HFF-Myc (cell line): ENCODE measurements around the gene LSR.

Experiments
- DNase-seq: peaks from one replicate; pipeline ENCODE4 v3.0.0-alpha.2; 2011; ENCODE audit warnings: low read depth; ENCODE audit errors: extremely low read depth
- H3K4me3 ChIP-seq: replicated peaks from 2 replicates; pipeline ENCODE4 v1.5.1; 2011; ENCODE audit warnings: low read depth, mild to moderate bottlenecking, control low read depth, low read length
- TF ChIP-seq, protein P1 (sequence below): IDR thresholded peaks from 2 replicates; pipeline ENCODE4 v1.5.1; 2012; ENCODE audit warnings: mild to moderate bottlenecking, low read depth, low read length, control low read depth; ENCODE audit errors: missing control alignments

Gene LSR

DNA sequence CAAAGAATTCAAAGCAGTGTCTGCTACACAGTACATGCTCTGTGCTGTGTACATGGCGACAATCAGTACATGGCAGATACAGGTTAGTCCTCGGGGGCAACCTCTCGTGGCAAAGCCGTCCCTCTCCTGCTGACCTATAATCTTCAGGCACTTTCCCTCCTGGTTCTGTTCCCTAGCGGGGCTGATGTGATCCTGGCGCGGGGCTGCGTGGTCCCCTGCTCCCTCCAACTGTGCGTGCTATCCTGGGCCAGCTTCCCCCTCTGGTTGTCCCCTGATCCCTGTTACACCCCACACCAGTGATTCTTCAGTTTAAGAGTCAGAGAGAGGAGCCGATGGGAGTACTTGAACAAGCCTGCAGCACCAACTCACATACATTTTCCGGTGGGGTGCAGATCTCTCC is 55.2 kb downstream of the LSR start:
- TF ChIP-seq, protein P1, sequence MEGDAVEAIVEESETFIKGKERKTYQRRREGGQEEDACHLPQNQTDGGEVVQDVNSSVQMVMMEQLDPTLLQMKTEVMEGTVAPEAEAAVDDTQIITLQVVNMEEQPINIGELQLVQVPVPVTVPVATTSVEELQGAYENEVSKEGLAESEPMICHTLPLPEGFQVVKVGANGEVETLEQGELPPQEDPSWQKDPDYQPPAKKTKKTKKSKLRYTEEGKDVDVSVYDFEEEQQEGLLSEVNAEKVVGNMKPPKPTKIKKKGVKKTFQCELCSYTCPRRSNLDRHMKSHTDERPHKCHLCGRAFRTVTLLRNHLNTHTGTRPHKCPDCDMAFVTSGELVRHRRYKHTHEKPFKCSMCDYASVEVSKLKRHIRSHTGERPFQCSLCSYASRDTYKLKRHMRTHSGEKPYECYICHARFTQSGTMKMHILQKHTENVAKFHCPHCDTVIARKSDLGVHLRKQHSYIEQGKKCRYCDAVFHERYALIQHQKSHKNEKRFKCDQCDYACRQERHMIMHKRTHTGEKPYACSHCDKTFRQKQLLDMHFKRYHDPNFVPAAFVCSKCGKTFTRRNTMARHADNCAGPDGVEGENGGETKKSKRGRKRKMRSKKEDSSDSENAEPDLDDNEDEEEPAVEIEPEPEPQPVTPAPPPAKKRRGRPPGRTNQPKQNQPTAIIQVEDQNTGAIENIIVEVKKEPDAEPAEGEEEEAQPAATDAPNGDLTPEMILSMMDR: no peak
- DNase-seq: no peak
- H3K4me3 ChIP-seq: no peak overlapping the region

DNA sequence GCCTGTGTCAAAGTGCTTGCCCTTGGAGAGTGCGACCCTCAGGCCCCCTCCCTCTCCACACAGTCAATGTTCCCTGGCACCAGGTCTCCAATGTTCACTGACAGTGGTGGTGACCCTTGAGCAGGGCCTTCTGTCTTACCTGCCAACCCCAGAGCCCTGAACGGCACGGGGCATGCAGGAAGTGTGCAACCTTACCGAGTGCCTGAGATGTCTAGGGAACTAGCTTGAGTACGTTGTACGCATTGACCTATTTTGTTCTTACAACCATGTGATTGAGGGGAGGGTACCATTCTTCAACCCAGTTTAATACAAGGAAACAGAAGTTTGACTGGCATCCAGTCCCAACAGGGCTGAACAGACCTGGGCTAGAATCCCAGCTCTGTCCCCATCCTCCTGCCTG is 56.4 kb downstream of the LSR start:
- DNase-seq: no peak
- H3K4me3 ChIP-seq: no peak overlapping the region
- TF ChIP-seq, protein P1: no peak

DNA sequence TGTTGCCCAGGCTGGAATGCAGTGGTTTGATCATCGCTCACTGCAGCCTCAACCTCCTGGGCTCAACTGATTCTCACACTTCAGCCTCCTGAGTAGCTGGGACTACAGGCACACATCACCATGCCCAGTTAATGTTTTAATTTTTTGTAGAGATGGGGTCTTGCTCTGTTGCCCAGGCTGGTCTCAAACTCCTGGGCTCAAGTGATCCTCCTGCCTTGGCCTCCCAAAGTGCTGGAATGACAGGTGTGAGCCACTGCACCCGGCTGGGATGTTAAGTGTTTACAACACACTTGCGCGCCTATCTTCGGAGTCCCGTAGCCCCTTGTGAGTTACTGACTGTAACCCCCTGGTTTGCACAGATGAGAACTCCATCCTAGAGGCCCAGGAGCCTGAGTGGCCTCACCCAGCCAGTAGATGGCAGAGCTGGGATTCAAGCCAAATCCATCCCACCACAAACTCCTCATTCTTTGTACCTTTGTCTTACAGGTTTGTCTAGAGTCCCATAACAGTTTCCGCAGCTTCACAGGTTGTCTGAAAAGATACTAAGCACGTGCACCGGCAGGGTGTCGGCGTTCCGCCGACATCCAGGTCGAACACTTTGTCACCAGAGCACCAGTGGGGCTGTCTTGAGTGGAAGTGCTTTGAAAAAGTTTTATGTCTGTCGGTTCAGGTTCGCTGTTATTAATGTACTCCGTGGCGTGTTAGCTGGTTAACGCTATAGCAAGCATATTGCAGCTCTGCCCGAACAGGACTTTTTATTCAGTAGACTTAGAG is 57.9 kb downstream of the LSR start:
- TF ChIP-seq, protein P1: no peak
- H3K4me3 ChIP-seq: no peak overlapping the region
- DNase-seq: no peak

DNA sequence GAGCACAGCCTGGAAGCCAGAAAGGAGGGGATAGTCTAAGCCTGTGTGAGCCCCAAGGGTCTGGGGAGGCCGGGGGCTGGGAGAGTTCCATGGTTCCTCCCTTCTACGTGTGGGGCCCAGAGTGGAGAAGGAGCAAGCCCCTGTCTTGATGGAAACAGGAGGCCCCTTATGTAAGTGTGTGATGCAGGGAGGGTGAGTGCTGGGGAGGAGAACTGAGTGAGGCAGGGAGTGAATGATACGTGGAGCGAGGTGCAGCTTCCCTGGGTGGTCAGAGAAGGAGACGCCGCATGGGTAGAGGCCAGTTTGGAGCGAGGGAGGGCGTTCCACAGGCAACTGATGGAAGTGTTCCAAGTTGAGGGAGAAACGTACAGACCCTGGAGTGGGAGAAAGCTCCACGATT is 59.1 kb downstream of the LSR start:
- TF ChIP-seq, protein P1: no peak
- H3K4me3 ChIP-seq: no peak overlapping the region
- no peak for DNase-seq

DNA sequence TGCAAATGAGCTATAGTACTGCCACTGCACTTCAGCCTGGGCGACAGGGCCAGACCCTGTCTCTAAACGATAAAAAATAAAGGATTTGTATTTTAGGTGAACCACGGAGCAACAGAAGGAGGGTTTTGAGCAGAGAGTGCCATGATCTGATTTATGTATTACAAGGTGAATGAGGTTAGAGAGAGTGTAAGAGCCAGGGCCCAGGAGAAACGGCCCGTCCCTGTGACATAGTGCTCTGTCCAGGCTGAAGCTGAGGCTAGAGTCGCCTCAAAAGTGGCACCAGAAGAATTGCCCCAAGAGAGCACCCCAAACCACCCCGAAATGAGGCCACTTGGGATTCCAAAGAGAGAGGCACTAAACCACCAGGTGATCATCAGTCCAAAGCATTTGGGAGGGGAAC is 60.1 kb downstream of the LSR start:
- TF ChIP-seq, protein P1: no peak
- no peak overlapping the region for H3K4me3 ChIP-seq
- no peak for DNase-seq

DNA sequence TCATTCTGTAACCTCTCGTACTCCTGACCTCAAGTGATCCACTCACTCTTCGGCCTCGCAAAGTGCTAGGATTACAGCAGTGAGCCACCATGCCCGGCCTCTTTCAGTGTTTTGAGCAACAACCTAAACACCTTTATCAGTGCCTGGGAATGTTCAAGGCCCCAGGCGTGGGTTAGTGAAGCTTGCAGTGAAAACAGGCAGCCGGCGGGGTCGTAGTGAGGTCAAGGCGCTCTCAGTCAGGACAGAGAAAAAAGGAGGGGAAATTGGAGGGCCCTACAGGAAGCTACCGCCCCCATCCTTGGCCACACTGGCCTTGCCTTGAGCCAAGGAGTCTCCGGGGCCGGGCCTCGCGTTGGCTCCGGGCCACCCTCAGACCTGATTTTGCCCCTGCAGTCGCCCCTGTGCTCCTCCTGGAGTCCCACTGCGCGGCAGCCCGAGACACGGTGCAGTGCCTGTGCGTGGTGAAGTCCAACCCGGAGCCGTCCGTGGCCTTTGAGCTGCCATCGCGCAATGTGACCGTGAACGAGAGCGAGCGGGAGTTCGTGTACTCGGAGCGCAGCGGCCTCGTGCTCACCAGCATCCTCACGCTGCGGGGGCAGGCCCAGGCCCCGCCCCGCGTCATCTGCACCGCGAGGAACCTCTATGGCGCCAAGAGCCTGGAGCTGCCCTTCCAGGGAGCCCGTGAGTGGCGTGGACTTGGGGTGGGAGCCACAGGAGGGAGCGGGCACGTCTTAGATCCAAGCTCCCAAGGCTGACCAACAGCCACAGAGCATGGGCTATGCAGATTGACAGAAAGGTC is 60.9 kb downstream of the LSR start:
- TF ChIP-seq, protein P1: no peak
- H3K4me3 ChIP-seq: no peak overlapping the region
- DNase-seq: no peak
